ENCODE measurements around the gene GNAL. TPM values are rescaled to one million over a fixed set of nuclear protein-coding genes. Genes with fewer than 3 reads are reported as not detected.

The GNAL gene
- total RNA-seq, 1 experiment from 2014 or later = 0.44 TPM

- BruUV-seq (replicated peaks) = no TSS peak
- no peaks in the 10 kb centered on the region for H3K4me1 ChIP-seq (ENCODE audit: control insufficient read depth, insufficient read depth, low read length)
- no peaks in the 10 kb centered on the region for H3K9me3 ChIP-seq (ENCODE audit: control insufficient read depth, insufficient read depth, low read depth, low read length)
- no peak for DNase-seq (ENCODE audit: low read depth, low spot score)
- H3K4me3 ChIP-seq (ENCODE audit: low read depth in 2 of 2, low read length in 2 of 2) = no peak overlapping the region
- ChIA-PET POLR2A (no interaction called here), CTCF (no interaction called here)
- H3K27ac ChIP-seq (ENCODE audit: low read length) = no peak overlapping the region
- no peak for TF ChIP-seq POLR2AphosphoS5 (IDR thresholded peaks at IDR 0.05; ENCODE audit: low read depth, low read length)
- TF ChIP-seq TCF7L2 (IDR thresholded peaks at IDR 0.05; ENCODE audit: low read depth, low read length) = no peak
- TF ChIP-seq REST (IDR thresholded peaks at IDR 0.05; ENCODE audit: insufficient read depth in 1 of 2, low read depth in 2 of 2, low read length in 1 of 2) = no peak
- TF ChIP-seq CTCF (IDR thresholded peaks at IDR 0.05) = no peak
- TF ChIP-seq SIN3A (IDR thresholded peaks at IDR 0.05; ENCODE audit: borderline replicate concordance, insufficient read depth, low read depth, low read length) = no peak
- no peak for ATAC-seq
- H3K36me3 ChIP-seq (ENCODE audit: control insufficient read depth, insufficient read depth, low read length) = no peaks in the 10 kb centered on the region
- in situ Hi-C loops (cut with HindIII; ENCODE audit: low pct_unique_long_range_greater_than_20kb, low sequenced_read_pairs) = no loop called here
- intact Hi-C loops (cut with micrococcal nuclease; ENCODE audit: unreplicated experiment) = no loop called here
- peaks cover 10% of the 10 kb centered on the region for H3K27me3 ChIP-seq (ENCODE audit: control insufficient read depth, insufficient read depth, low read length)
Observed at GRCh38 chr18:11673560-11673959, 15.5 kb upstream of the GNAL start.

- H3K27ac ChIP-seq (ENCODE audit: low read length) = no peak overlapping the region
- no peaks in the 10 kb centered on the region for H3K36me3 ChIP-seq (ENCODE audit: control insufficient read depth, insufficient read depth, low read length)
- in situ Hi-C loops (cut with HindIII; ENCODE audit: low pct_unique_long_range_greater_than_20kb, low sequenced_read_pairs) (no loop called here), intact Hi-C loops (cut with micrococcal nuclease; ENCODE audit: unreplicated experiment) (no loop called here)
- peaks cover 10% of the 10 kb centered on the region for H3K27me3 ChIP-seq (ENCODE audit: control insufficient read depth, insufficient read depth, low read length)
- no TSS peak for BruUV-seq (replicated peaks)
- POLR2A ChIA-PET = no interaction called here
- no peaks in the 10 kb centered on the region for H3K9me3 ChIP-seq (ENCODE audit: control insufficient read depth, insufficient read depth, low read depth, low read length)
- H3K4me3 ChIP-seq (ENCODE audit: low read depth in 2 of 2, low read length in 2 of 2) = no peak overlapping the region
- no peak for TF ChIP-seq TCF7L2 (IDR thresholded peaks at IDR 0.05; ENCODE audit: low read depth, low read length)
- no peak for TF ChIP-seq REST (IDR thresholded peaks at IDR 0.05; ENCODE audit: insufficient read depth in 1 of 2, low read depth in 2 of 2, low read length in 1 of 2)
- TF ChIP-seq POLR2AphosphoS5 (IDR thresholded peaks at IDR 0.05; ENCODE audit: low read depth, low read length) = no peak
- no peak for TF ChIP-seq SIN3A (IDR thresholded peaks at IDR 0.05; ENCODE audit: borderline replicate concordance, insufficient read depth, low read depth, low read length)
- no peak for TF ChIP-seq CTCF (IDR thresholded peaks at IDR 0.05)
- no peaks in the 10 kb centered on the region for H3K4me1 ChIP-seq (ENCODE audit: control insufficient read depth, insufficient read depth, low read length)
- no peak for DNase-seq (ENCODE audit: low read depth, low spot score)
- no peak for ATAC-seq
- CTCF ChIA-PET = no interaction called here
Observed at GRCh38 chr18:11674119-11674518, 14.9 kb upstream of the GNAL start.

Data from Panc1 (cell line).